HG02840 (cell line): ENCODE results near the gene DYNLT5.
"Not testable (repeated sequence)": the region's sequence is repeated elsewhere in the genome, so short reads cannot be mapped to it uniquely, and the experiment has no call there.

Source experiments
- ATAC-seq: cut with Tn5 transposase; IDR thresholded peaks from one replicate; pipeline ENCODE4 v1.9.1; 2021; ENCODE audit warnings: mild to moderate bottlenecking, moderate library complexity, moderate number of reproducible peaks; ENCODE audit not compliant: unreplicated experiment, low FRiP score

The DYNLT5 gene, protein sequence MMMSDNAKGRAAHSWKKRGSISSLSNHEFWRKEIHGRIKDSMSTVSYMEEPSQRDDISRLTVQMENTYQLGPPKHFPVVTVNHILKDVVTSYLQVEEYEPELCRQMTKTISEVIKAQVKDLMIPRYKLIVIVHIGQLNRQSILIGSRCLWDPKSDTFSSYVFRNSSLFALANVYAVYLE

DNA sequence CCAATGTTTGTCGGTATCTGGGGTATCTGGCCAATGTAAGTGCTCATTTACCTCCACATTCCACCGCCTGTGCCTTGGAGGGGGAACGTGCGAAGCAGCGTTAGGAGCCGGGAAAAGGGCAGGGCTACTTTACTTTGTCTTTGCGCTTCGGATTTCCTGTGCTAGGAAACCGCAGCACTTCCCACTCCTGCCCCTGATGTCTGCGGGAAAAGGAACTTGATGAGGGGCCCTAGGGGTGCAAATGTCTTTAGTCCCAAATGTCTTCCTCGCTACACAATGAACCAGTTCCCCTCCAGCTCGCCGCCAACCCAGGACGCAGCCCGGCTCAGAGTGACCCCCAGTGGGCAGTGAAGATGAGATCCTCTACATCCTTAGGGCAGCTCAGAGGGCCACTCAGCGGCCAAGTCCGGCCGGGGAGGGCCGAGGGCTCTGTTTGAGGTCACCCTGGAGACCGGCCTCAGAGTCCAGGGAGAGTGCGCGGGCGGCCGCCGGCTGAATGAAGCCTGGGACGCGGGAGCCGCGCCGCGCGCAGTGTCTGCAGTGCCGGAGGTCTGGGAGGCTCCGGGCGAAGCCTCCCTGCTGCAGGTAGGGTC, at the start of gene DYNLT5:
TSS of gene DYNLT5 (plus strand) at position 460 of the 593 bp plus-strand sequence. CDS start 2,200 bp downstream, outside the sequence.
- no peak for ATAC-seq

DNA sequence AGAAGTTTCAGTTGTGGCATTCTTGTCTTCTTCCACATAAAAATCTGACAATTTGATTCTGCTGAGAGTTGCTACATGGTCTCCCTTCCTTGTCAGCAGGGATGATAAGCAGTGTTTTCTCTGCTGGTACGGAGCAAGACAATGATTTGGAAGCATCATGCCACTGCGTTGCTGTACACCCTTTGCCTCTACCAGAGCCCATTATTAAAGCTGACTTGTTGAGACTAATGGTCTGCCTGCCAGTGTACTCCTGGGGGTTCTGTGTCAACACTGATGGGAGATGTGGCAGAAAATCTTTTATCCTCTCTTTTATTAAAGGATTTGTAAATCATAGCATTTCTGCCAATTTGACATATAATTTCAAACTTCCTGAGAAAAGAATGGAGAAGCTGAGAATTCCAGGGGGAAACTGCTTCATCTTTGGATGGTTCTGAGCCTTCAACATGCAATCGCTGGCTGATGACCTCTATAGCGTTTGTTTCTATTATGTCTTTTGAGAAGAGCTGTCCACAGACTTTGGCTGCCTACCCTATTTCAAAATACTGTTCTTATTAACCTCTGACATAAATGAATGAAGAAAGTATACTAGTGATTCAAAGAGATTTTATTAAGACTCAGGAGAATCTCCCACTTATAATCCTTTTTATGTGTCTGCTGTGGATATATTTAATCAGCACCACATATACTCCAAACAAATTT, 47.9 kb upstream of the DYNLT5 start:
- ATAC-seq, result no peak

- ATAC-seq, result no peak
These were observed 47.1 kb upstream of the DYNLT5 start for GRCh38 chr1:66705110-66705509.

- ATAC-seq, result no peak
These were observed 40.8 kb upstream of the DYNLT5 start for GRCh38 chr1:66711420-66711819.

DNA sequence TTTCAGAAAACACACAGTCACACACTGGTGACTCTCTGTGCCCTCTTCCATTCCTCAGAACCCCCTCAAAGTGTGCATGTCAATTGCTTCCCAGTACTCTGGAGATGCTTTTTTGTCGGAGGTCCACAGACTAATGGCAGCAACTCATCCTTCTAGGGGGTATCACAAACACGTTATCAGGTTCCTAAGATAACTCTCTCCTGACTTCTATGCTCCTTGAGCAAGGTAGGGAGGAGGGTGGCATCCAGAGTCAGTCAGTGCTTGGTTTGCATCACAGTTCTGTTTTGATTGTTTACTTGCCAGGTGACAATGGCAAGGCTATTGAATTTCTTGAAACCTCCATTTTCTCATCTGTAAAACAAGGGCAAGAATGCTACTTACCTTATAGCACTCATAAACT, 39.4 kb upstream of the DYNLT5 start:
- ATAC-seq, result no peak

GRCh38 chr1:66723985-66724384, 28.3 kb upstream of the DYNLT5 start:
- no peak for ATAC-seq

- ATAC-seq, result peak; percentile 63
These were observed 26.2 kb upstream of the DYNLT5 start for GRCh38 chr1:66725885-66726665.

DNA sequence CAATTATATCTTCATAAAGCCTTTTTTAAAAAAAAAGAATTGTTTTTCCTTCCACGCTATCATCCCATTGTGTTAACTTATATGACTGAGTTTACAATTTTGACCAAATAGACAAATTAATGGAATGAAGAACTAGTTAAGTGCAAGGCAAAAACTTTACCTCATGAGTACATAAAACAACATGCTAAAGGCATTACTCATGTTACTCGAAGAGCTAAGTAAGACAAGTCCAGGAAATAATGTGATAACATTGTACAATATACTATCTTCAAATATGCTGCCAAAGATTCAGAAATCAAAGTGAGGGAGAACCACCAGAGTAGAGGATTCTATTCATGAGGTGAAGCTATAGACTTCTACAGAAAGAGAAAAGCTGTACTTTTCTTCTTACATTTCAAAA, 24.2 kb upstream of the DYNLT5 start:
- ATAC-seq, result no peak

GRCh38 chr1:66728716-66729115, 23.5 kb upstream of the DYNLT5 start:
- ATAC-seq, result not testable (repeated sequence)

GRCh38 chr1:66729119-66729518, 23.1 kb upstream of the DYNLT5 start:
- no peak for ATAC-seq

DNA sequence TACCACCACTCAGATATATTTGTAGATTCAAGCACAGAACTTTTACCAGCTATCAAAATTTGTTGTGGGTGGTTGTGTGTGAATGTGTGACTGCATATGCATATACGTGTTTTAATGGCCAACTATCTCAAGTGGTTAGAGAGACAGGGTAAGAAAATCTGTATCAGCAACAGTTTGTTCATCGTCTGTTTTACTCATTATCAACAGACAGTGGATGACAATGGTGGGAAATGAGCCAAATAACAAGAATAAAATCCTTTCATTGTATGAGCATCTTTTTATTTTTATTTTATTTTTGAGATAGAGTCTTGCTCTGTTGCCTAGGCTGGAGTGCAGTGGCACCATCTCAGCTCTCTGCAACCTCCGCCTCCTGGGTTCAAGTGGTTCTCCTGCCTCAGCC, 22.7 kb upstream of the DYNLT5 start:
- no peak for ATAC-seq

GRCh38 chr1:66730462-66730861, 21.8 kb upstream of the DYNLT5 start:
- no peak for ATAC-seq

- no peak for ATAC-seq
These were observed 20.9 kb upstream of the DYNLT5 start for GRCh38 chr1:66731170-66731865.

DNA sequence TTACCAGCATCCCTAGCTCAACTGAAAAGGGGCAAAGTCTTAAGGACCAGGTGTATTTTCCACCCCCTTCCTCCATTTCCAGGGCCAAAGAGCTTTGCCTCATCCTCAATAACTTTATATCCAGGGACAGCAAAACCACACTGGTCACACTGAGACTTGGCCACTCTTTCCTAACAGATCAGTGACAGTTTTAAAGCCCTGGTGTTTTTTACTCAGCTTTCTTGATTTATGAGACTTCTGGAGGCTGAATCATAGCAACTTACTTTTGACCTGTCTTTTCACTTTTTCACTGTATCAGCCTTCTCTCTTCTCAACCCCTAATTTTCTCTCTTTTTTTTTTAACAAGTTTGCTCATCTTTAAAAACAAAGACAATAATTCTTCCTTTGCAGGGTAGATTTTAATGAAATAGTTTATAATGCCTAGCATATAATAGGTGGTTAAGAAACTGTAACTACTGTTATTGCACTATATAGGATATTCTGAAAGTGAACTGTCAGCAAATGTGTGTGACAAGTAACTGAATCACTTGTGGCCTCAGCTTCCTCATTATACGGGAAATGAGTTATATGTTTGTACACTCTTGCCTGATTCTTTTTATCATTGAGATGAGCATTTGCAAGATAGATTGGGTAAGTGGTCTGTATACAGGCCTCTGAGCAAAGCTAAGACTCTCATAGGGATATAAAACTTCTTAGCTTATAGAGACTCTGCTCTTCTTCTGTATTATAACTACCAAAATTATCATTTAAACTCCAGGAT, 19.7 kb upstream of the DYNLT5 start:
- no peak for ATAC-seq

GRCh38 chr1:66733348-66734017, 18.8 kb upstream of the DYNLT5 start:
- ATAC-seq, result no peak

DNA sequence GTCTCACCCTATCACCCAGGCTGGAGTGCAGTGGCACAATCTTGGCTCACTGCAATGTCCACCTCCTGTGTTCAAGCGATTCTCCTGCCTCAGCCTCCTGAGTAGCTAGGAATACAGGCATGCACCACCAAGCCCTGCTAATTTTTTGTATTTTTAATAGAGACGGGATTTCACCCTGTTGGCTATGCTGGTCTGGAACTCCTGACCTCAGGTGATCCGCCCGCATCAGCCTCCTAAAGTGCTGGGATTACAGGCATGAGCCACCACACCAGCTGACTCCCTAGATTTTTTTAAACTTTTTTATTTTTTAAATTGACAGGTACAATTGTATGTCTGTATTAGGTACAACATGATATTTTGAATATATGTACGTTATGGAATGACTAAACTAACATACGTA, 17.7 kb upstream of the DYNLT5 start:
- ATAC-seq, result not testable (repeated sequence)

DNA sequence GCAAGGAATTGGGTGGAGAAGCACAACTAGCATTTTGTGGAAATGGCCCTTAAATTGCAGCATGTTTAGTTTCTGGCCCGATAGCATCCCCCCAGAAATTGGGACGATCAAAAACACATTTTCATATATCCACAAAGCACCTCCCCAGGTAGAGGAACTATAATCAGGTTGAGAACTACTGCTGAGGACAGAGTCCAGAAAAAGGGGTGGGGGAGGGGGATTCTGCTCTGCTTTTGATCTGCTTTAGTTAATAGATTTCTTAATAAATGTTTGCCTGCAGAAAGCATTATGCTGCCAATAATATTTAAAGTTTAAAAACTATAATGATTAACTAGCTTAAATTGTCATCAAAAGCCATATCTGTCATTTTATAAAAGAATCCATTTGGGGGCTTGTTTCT, 14.4 kb upstream of the DYNLT5 start:
- no peak for ATAC-seq

DNA sequence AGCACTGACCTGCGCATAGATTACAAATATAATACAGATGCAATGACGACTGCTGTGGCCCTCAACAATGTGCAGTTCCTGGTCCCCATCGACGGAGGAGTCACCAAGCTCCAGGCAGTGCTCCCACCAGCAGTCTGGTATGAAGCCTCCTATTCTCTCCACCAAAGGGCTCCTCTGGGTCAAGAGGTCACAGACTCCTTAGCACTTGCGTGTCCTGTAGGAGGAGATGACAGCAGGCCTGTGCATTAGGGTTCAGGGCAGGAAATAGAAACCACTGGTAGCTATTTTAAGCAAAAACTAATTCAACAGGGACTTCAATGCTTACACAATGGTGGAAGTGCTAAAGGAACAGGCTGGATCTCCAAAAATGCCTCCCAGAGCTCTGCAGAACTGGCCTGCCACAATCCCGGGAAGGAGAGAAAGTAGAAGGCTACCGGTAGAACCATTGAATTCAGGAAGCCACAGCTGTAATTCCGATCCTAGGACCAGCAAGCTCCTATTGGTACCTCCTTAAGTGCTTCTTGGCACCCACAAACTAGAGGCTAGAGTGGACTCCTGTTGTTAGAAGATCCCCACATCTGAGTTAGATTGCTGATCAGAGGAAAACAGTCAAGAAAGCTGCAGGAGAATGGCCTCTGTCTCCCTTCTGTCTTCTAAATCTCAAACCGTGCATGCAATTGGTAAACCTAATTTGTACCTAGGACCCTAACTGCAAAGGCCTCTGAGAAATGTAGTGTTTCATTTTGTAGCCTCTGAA, 12.7 kb upstream of the DYNLT5 start:
- ATAC-seq, result no peak

DNA sequence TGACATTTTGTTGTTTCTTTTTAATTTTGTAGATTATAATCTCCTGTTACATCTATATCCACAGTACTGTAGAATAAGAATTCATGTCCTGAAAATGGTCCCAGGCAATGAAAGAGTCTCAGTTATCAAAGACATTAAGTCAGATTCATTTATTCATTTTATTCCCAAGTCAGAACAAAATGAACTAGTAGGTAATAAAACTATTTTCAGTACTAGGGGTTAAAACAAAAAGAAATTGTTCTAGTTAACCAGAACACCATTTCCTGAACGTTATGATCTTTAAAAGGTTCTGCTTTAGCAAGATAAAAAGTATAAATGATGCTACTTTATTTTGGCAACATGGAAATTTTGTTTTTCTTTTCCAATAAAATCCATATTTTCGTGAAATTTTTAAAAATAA, 6.8 kb upstream of the DYNLT5 start:
- no peak for ATAC-seq
